ENCODE results near the gene MBD4. TPM values are rescaled to one million over a fixed set of nuclear protein-coding genes. Genes with fewer than 3 reads are reported as not detected.

The MBD4 gene
- total RNA-seq, 6 donors from 2014 or later, result 22.3 to 43.2 (median 34.6) TPM

- H3K27ac ChIP-seq, result peak overlapping the region; percentile 84 to 93 (median 91)
- DNase-seq (no peak), ATAC-seq (ENCODE audit: low FRiP score in 2 of 2) (no peak)
- peak overlapping the region in 2 of 4 donors; percentile 88 to 95 for H3K4me3 ChIP-seq
- peaks cover 38 to 62% (median 41%) of the 10 kb centered on the region in 4 donors for H3K4me1 ChIP-seq
- H3K9me3 ChIP-seq, result no peaks in the 10 kb centered on the region
- TF ChIP-seq POLR2AphosphoS5 (IDR thresholded peaks at IDR 0.05) (no peak), CTCF (IDR thresholded peaks at IDR 0.05) (no peak), POLR2A (IDR thresholded peaks at IDR 0.05) (no peak), EP300 (IDR thresholded peaks at IDR 0.05) (no peak)
- H3K27me3 ChIP-seq, result no peaks in the 10 kb centered on the region
- peaks cover 0 to 18% (median 3%) of the 10 kb centered on the region in 4 donors for H3K36me3 ChIP-seq
- WGBS, 2 donors, result 31 to 35% methylated on average over 9 of the region's 9 CpGs
Measured at GRCh38 chr3:129441215-129441614, 1.5 kb upstream of the MBD4 start.

- no peak for TF ChIP-seq POLR2AphosphoS5 (IDR thresholded peaks at IDR 0.05)
- no peak for TF ChIP-seq EP300 (IDR thresholded peaks at IDR 0.05)
- TF ChIP-seq POLR2A (IDR thresholded peaks at IDR 0.05), result no peak
- TF ChIP-seq CTCF (IDR thresholded peaks at IDR 0.05), result no peak
- Histone ChIP-seq H3K27ac (peak overlapping the region; percentile 84 to 93 (median 91)), H3K4me3 (peak overlapping the region; percentile 56 to 95 (median 81)), H3K36me3 (peaks cover 0 to 21% (median 5%) of the 10 kb centered on the region in 4 donors), H3K4me1 (peaks cover 42 to 67% (median 43%) of the 10 kb centered on the region in 4 donors), H3K9me3 (no peaks in the 10 kb centered on the region), H3K27me3 (no peaks in the 10 kb centered on the region)
- ATAC-seq (ENCODE audit: low FRiP score in 2 of 2), result peak in 1 of 2 donors; percentile 81
- no peak for DNase-seq
- WGBS, 2 donors, result 7 to 8% methylated on average over 9 of the region's 9 CpGs
Measured at GRCh38 chr3:129440618-129441190, 956 bp upstream of the MBD4 start.

GRCh38 chr3:129439226-129439816 lies 427 bp downstream of the MBD4 start:
- no peaks in the 10 kb centered on the region for H3K27me3 ChIP-seq
- H3K4me1 ChIP-seq, result peaks cover 47 to 75% (median 51%) of the 10 kb centered on the region in 4 donors
- ATAC-seq (ENCODE audit: low FRiP score in 2 of 2) (peak; percentile 15 to 25), DNase-seq (peak in 1 of 2 donors; percentile 78)
- H3K27ac ChIP-seq, result peak overlapping the region; percentile 84 to 93 (median 91)
- TF ChIP-seq CTCF (IDR thresholded peaks at IDR 0.05) (no peak), POLR2A (IDR thresholded peaks at IDR 0.05) (peak in 3 of 4 donors; percentile 50 to 77 (median 73))
- H3K36me3 ChIP-seq, result peaks cover 0 to 34% (median 5%) of the 10 kb centered on the region in 4 donors
- peak overlapping the region; percentile 74 to 95 (median 86) for H3K4me3 ChIP-seq
- 0% methylated on average over 10 to 17 of the region's 17 CpGs for WGBS, 2 donors
- H3K9me3 ChIP-seq, result no peaks in the 10 kb centered on the region

GRCh38 chr3:129435367-129435766 lies 4.4 kb downstream of the MBD4 start:
- DNase-seq (no peak), ATAC-seq (ENCODE audit: low FRiP score in 2 of 2) (no peak)
- Histone ChIP-seq H3K9me3 (no peaks in the 10 kb centered on the region), H3K36me3 (peaks cover 19 to 73% (median 35%) of the 10 kb centered on the region in 4 donors), H3K27me3 (no peaks in the 10 kb centered on the region), H3K4me1 (peaks cover 21 to 43% (median 28%) of the 10 kb centered on the region in 4 donors), H3K27ac (peak overlapping the region in 1 of 4 donors; percentile 10), H3K4me3 (no peak overlapping the region)
- WGBS, 2 donors, result 57 to 73% methylated on average over 1 of the region's 1 CpG
- TF ChIP-seq POLR2A (IDR thresholded peaks at IDR 0.05), result no peak
- no peak for TF ChIP-seq CTCF (IDR thresholded peaks at IDR 0.05)
- TF ChIP-seq EP300 (IDR thresholded peaks at IDR 0.05), result no peak
- no peak for TF ChIP-seq POLR2AphosphoS5 (IDR thresholded peaks at IDR 0.05)

Measured in upper lobe of left lung (tissue), 6 donors.